Panc1 (cell line): ENCODE measurements around the gene IFI30. TPM values are rescaled to one million over a fixed set of nuclear protein-coding genes. Genes with fewer than 3 reads are reported as not detected.
A peak's percentile ranks its signal among the peaks of the same experiment; 100 is the strongest.

Source experiments
- ATAC-seq: fragments of 200-7000 bp; cut with Tn5 transposase; 2 replicates; pipeline ENCODE4 v1.9.1; 2020; ENCODE audit warnings: mild to moderate bottlenecking, moderate library complexity
- BruUV-seq: library from RNA; stranded (reverse); fragments of 400-500 nt; replicated peaks from 2 replicates; lab custom pipeline; 2021; lab: Mats Ljungman, UMichigan
- CTCF ChIA-PET: fragments of 300-600 bp; sonication (Branson Sonifier 250); formaldehyde crosslinking; loops from one replicate; lab custom pipeline; 2022; ENCODE audit warnings: antibody characterized with exemption; lab: Charles Lee
- POLR2A ChIA-PET: fragments of 300-600 bp; sonication (Branson Sonifier 250); formaldehyde crosslinking; loops from one replicate; lab custom pipeline; 2022; ENCODE audit warnings: antibody characterized with exemption; lab: Charles Lee
- DNase-seq: peaks from one replicate; pipeline ENCODE4 v3.0.0-alpha.2; 2010; ENCODE audit warnings: low read depth, low spot score
- H3K27ac ChIP-seq: 2 replicates; pipeline ENCODE4 v1.5.1; 2011; ENCODE audit warnings: mild to moderate bottlenecking, low read length, inconsistent platforms
- H3K27me3 ChIP-seq: fragments of 200-500 bp; sonication (Bioruptor generic); 2 replicates; pipeline ENCODE4 v1.6.0; 2014; ENCODE audit warnings: low read length, inconsistent platforms; ENCODE audit not compliant: control insufficient read depth, insufficient read depth
- H3K36me3 ChIP-seq: fragments of 200-500 bp; sonication (Bioruptor generic); 2 replicates; pipeline ENCODE4 v1.5.1; 2014; ENCODE audit warnings: inconsistent platforms, mild to moderate bottlenecking, low read length, moderate library complexity; ENCODE audit not compliant: control insufficient read depth, insufficient read depth
- H3K4me1 ChIP-seq: 2 replicates; pipeline ENCODE4 v1.5.1; 2011; ENCODE audit warnings: inconsistent platforms, mild to moderate bottlenecking, low read length, moderate library complexity; ENCODE audit not compliant: control insufficient read depth, insufficient read depth
- H3K4me3 ChIP-seq, 2 experiments: 2 replicates each; pipeline ENCODE4 v1.5.1; 2011 to 2012; ENCODE audit warnings: low read depth in 2 of 2, low read length in 2 of 2, mild to moderate bottlenecking in 2 of 2, inconsistent platforms in 1 of 2, moderate library complexity in 1 of 2
- H3K9me3 ChIP-seq: fragments of 200-500 bp; sonication (Bioruptor generic); 2 replicates; pipeline ENCODE4 v1.5.1; 2014; ENCODE audit warnings: low read depth, mild to moderate bottlenecking, inconsistent platforms, low read length, moderate library complexity; ENCODE audit not compliant: control insufficient read depth, insufficient read depth
- CTCF ChIP-seq: fragments of 450-650 bp; IDR thresholded peaks from 2 replicates; pipeline ENCODE4 v1.5.1; 2017; ENCODE audit warnings: mild to moderate bottlenecking
- POLR2AphosphoS5 ChIP-seq: IDR thresholded peaks from 2 replicates; pipeline ENCODE4 v1.6.1; 2012; ENCODE audit warnings: mild to moderate bottlenecking, low read depth, low read length, moderate library complexity
- REST ChIP-seq, 2 experiments: IDR thresholded peaks; 2 replicates each; pipeline ENCODE4 v1.6.1; 2011 to 2012; ENCODE audit warnings: low read depth in 2 of 2, control low read depth in 1 of 2, low read length in 1 of 2, mild to moderate bottlenecking in 1 of 2, moderate library complexity in 1 of 2; ENCODE audit not compliant: insufficient read depth in 1 of 2
- SIN3A ChIP-seq: IDR thresholded peaks from 2 replicates; pipeline ENCODE4 v1.6.1; 2012; ENCODE audit warnings: low read depth, mild to moderate bottlenecking, low read length, moderate library complexity, borderline replicate concordance; ENCODE audit not compliant: insufficient read depth
- TCF7L2 ChIP-seq: IDR thresholded peaks from 2 replicates; pipeline ENCODE4 v1.6.1; 2011; ENCODE audit warnings: mild to moderate bottlenecking, low read depth, low read length, inconsistent platforms
- in situ Hi-C: cut with HindIII; loops from 2 replicates; pipeline ENCODE4 v1.10.0; 2016; ENCODE audit warnings: low sequenced_read_pairs, low pct_unique_long_range_greater_than_20kb
- intact Hi-C: fragments of 100-400 bp; cut with micrococcal nuclease; formaldehyde crosslinking; loops from one replicate; pipeline ENCODE4 v1.10.0; 2022; ENCODE audit not compliant: unreplicated experiment
- total RNA-seq: library from RNA; stranded (reverse); gene quantifications from one replicate; pipeline ENCODE4 v1.2.1, GENCODE V29; 2021; ENCODE audit not compliant: unreplicated experiment

The IFI30 gene
- total RNA-seq, 1 experiment from 2014 or later = 39.7 TPM

- intact Hi-C loops (loop anchor here (5.0 kb wide), 1 partner anchor 47 kb away; no protein-coding TSS in a partner anchor), in situ Hi-C loops (no loop called here)
- ChIA-PET CTCF (interaction anchor here (0.6 to 1.4 kb wide), 3 partner anchors 46 to 92 kb away, joined by 3 to 4 read pairs (median 4); no protein-coding TSS in a partner anchor), POLR2A (no interaction called here)
- no peak for DNase-seq
- Histone ChIP-seq H3K9me3 (no peaks in the 10 kb centered on the region), H3K27ac (peak overlapping the region; percentile 83), H3K27me3 (no peaks in the 10 kb centered on the region), H3K4me3 (peak overlapping the region; percentile 81 to 90), H3K4me1 (peaks cover 3% of the 10 kb centered on the region; the same call in 1 of the 2 replicates), H3K36me3 (no peaks in the 10 kb centered on the region; the same call in 1 of the 2 replicates)
- no TSS peak for BruUV-seq
- TF ChIP-seq POLR2AphosphoS5 = no peak
- TF ChIP-seq SIN3A = no peak
- no peak for TF ChIP-seq TCF7L2
- TF ChIP-seq CTCF = no peak
- TF ChIP-seq REST (IDR thresholded peaks at IDR 0.05; ENCODE audit: insufficient read depth in 1 of 2, low read depth in 2 of 2, low read length in 1 of 2) = no peak
- no peak for ATAC-seq
Measured at GRCh38 chr19:18205200-18205892, 31.7 kb downstream of the IFI30 start.

- CTCF ChIA-PET = interaction anchor here (0.6 to 1.4 kb wide), 4 partner anchors 46 to 214 kb away, joined by 3 to 4 read pairs (median 4); no protein-coding TSS in a partner anchor
Measured at GRCh38 chr19:18206018-18206417, 32.4 kb downstream of the IFI30 start.

More at GRCh38 chr19:18206018-18206417, 32.4 kb downstream of the IFI30 start:
- in situ Hi-C loops (no loop called here), intact Hi-C loops (loop anchor here (5.0 kb wide), 1 partner anchor 46 kb away; no protein-coding TSS in a partner anchor)
- TF ChIP-seq CTCF (no peak), REST (IDR thresholded peaks at IDR 0.05; ENCODE audit: insufficient read depth in 1 of 2, low read depth in 2 of 2, low read length in 1 of 2) (no peak), SIN3A (no peak), TCF7L2 (no peak), POLR2AphosphoS5 (no peak)
- H3K27me3 ChIP-seq = no peaks in the 10 kb centered on the region
- no peak overlapping the region for H3K27ac ChIP-seq
- no peak for DNase-seq
- no TSS peak for BruUV-seq
- no peak overlapping the region for H3K4me3 ChIP-seq
- H3K4me1 ChIP-seq = peaks cover 3% of the 10 kb centered on the region; the same call in 1 of the 2 replicates
- POLR2A ChIA-PET = no interaction called here
- no peak for ATAC-seq
- H3K9me3 ChIP-seq = no peaks in the 10 kb centered on the region
- no peaks in the 10 kb centered on the region; the same call in 1 of the 2 replicates for H3K36me3 ChIP-seq
